ENCODE measurements around the gene FADS2. TPM values are rescaled to one million over a fixed set of nuclear protein-coding genes. Genes with fewer than 3 reads are reported as not detected.

The FADS2 gene
- total RNA-seq, 4 donors from 2014 or later = 17.6 to 40.0 (median 33.4) TPM

DNA sequence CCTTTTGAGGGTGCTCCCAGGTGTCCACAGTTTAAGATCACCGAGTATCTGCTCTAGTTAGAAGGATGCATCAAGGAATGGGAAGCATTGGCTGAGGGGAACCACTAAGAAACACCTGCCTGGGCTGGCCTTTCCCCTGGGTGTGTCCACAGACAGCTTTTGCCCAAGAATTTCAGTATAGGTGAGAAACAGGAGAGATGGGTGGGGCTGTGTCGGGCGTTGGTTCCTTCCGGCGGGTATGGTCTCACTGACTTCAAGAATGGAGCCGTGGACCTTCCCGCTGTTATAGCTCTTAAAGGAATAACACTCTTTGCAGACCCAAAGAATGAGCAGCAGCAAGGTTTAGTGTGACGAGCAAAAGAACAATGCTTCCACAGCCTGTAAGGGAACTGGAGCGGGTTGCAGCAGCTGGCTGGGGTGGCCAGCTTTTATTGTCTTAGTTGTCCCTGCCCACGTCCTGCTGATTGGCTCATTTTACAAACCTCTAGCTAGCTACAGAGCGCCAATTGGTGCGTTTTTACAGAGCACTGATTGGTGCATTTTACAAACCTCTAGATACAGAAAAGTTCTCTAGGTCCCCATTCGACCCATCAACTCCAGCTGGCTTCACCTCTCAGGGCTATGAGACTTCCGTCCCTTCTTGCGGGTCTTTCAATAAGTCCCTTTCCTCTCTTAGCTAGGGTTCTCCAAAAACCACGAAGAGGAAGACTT lies 13.7 kb upstream of the FADS2 start:
- Histone ChIP-seq H3K4me3 (peak overlapping the region; percentile 59 to 88), H3K27me3 (no peaks in the 10 kb centered on the region), H3K27ac (peak overlapping the region; percentile 91 to 98 (median 92)), H3K36me3 (peaks cover 0 to 40% of the 10 kb centered on the region in 2 donors), H3K9me3 (no peaks in the 10 kb centered on the region), H3K4me1 (peaks cover 0 to 31% (median 2%) of the 10 kb centered on the region in 3 donors)
- TF ChIP-seq POLR2A (IDR thresholded peaks at IDR 0.05) (no peak), POLR2AphosphoS5 (IDR thresholded peaks at IDR 0.05) (no peak), EP300 (IDR thresholded peaks at IDR 0.05) (no peak)
- TF ChIP-seq, protein P1, sequence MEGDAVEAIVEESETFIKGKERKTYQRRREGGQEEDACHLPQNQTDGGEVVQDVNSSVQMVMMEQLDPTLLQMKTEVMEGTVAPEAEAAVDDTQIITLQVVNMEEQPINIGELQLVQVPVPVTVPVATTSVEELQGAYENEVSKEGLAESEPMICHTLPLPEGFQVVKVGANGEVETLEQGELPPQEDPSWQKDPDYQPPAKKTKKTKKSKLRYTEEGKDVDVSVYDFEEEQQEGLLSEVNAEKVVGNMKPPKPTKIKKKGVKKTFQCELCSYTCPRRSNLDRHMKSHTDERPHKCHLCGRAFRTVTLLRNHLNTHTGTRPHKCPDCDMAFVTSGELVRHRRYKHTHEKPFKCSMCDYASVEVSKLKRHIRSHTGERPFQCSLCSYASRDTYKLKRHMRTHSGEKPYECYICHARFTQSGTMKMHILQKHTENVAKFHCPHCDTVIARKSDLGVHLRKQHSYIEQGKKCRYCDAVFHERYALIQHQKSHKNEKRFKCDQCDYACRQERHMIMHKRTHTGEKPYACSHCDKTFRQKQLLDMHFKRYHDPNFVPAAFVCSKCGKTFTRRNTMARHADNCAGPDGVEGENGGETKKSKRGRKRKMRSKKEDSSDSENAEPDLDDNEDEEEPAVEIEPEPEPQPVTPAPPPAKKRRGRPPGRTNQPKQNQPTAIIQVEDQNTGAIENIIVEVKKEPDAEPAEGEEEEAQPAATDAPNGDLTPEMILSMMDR (IDR thresholded peaks at IDR 0.05) = no peak
- ATAC-seq = no peak
- 58 to 68% methylated on average over 13 to 15 of the region's 16 CpGs for WGBS, 2 donors (ENCODE audit: low coverage in 1 of 2)

DNA sequence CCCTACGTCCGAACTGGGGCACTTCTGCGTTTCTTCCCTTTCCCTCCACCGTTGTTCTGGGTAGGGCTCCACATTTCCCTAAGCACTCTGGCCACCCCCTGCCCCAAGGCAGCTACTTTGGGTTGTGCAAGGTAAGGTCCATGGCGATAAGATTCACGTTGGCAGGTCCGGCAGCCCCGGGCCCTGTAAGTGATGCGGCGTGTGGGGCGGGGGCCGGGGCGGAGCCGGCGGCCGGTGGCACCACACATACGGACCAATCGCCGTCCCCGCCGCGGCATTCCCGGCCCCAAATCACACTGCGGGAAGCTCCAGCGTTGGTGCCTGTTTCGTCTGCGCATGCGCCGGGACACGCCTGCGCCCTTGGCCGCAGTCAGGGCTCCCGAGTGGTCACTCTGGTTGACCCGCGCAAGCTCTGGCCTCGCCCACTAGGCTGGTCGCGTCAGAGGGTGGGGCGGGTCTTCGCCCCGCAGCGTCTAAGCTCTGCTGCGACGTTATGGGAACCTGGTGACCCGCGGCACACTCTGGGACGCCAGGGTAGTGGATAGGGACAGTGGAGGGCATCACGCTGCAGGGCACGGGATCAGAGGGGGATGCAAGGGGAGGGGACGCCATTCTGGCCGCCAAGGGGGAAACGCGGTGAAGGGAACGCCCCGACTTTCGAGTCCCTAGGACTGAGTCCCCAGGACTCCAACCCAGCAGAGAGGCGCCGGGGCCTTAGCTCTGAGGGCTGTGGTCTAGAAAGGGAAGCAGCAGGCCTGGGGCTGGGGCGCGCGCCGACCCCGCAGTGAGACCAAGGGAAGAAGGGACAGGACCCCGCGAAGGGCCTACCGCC lies 12.9 kb upstream of the FADS2 start:
- TF ChIP-seq POLR2AphosphoS5 (IDR thresholded peaks at IDR 0.05) (peak; percentile 99), EP300 (IDR thresholded peaks at IDR 0.05) (no peak), POLR2A (IDR thresholded peaks at IDR 0.05) (peak; percentile 97 to 98)
- TF ChIP-seq, protein P1 (IDR thresholded peaks at IDR 0.05) = peak in 1 of 4 experiments; percentile 16
- H3K36me3 ChIP-seq = peaks cover 0 to 32% of the 10 kb centered on the region in 2 donors
- peak; percentile 93 for ATAC-seq
- H3K27ac ChIP-seq = peak overlapping the region; percentile 91 to 98 (median 92)
- no peaks in the 10 kb centered on the region for H3K9me3 ChIP-seq
- no peaks in the 10 kb centered on the region for H3K27me3 ChIP-seq
- 0% methylated on average over 3 to 6 of the region's 66 CpGs for WGBS, 2 donors (ENCODE audit: low coverage in 1 of 2)
- H3K4me1 ChIP-seq = peaks cover 0 to 31% (median 2%) of the 10 kb centered on the region in 3 donors
- peak overlapping the region; percentile 59 to 88 for H3K4me3 ChIP-seq

DNA sequence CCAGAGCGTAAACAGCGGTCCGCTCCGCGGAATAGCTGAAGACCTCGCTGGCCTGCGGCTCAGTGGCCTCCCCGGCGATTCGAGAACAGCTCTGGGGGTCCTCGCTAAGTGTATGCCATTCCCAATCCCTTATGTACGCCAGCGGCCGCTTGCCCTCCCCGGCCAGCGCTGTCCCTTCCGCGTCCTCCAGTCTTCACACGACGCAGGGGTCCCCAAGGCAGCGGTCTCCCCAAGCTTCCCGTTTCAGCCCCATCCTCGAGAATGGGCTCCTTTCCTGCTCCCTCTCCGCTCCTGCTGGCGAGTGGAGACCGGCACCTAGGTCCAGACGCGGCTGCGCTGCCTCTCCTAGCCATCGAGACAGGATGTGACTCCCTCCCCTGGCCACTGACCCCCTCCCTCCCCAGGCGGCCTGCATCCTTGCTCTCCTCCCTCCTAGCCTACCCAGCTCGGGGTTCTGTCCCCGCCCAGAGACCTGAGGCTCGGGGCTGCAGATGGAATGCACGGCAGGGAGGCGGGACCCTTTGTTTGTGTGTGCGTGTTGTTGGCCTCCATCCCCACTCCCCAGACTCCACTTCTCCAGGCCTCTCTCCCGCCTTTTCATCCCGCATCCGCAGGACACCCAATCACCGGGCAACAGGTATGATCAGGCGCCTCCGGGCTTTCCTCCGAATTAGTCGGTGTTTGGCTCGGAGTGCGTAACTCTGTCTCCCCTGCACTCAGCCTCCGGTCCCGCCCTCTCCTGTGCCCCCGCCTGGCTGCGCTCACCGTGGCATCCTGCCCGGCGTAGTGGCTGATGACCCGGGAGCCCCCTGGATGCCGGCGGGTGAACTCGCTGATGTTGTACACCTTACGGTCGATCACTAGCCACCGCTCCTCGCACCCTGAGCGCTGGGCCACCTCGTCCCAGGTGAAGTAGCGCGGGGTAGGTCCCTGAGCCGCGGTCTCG lies 12.0 kb upstream of the FADS2 start:
- TF ChIP-seq POLR2A (IDR thresholded peaks at IDR 0.05) = peak in 1 of 2 donors; percentile 45
- TF ChIP-seq, protein P1 (IDR thresholded peaks at IDR 0.05) = peak in 1 of 4 experiments; percentile 31
- TF ChIP-seq POLR2AphosphoS5 (IDR thresholded peaks at IDR 0.05) = no peak
- 0 to 3% methylated on average over 9 to 18 of the region's 69 CpGs for WGBS, 2 donors (ENCODE audit: low coverage in 1 of 2)
- H3K9me3 ChIP-seq = no peaks in the 10 kb centered on the region
- H3K27me3 ChIP-seq = no peaks in the 10 kb centered on the region
- H3K4me3 ChIP-seq = peak overlapping the region; percentile 59 to 88
- peak; percentile 11 for ATAC-seq
- peaks cover 0 to 23% of the 10 kb centered on the region in 2 donors for H3K36me3 ChIP-seq
- H3K4me1 ChIP-seq = peaks cover 0 to 31% (median 2%) of the 10 kb centered on the region in 3 donors
- H3K27ac ChIP-seq = peak overlapping the region; percentile 91 to 98 (median 92)

DNA sequence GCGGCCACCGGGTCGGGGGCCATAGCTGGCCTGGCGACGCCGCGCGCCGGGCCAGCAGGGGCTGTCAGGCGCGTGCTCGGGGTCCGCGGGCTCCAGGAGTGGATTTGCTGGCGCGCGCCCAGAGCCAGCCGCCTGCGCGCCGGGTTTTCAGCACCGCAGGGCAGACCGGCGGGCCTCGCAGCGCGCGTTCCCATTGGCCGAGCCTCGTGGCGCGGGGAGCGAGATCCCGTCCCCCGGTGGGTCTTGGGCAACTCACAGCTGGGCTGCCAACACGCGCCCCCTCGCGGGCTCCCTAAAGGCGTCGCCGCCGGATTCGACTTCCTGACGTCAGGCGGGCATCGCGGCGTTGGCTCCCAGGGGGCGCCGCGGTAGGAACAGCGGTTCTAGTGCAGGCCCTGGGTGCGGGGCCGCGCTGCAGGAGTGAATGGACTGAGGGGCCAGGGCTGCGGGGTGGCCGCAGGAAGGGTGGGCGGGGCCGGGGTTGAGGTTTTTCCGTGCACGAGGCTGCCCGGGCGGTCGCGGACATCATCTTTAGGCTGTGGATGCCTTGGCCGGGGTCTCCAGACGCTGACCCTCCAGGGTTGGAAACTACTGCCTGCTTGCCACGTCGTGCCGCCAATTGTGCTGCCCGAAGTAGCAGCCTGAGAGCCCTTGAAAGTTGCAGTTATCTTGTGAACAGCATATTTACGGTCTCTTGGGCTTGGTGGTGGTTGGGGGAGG lies 11.2 kb upstream of the FADS2 start, which contains the start of gene FADS1:
Gene FADS1, minus strand, starts transcription at position 268 of the 720 bp plus-strand sequence. Its CDS starts 74 bp downstream, at position 194.
- TF ChIP-seq EP300 (IDR thresholded peaks at IDR 0.05) (no peak), POLR2A (IDR thresholded peaks at IDR 0.05) (peak; percentile 53 to 64), POLR2AphosphoS5 (IDR thresholded peaks at IDR 0.05) (peak; percentile 81)
- TF ChIP-seq, protein P1 (IDR thresholded peaks at IDR 0.05) = peak in 3 of 4 experiments; percentile 62 to 74 (median 66)
- whole genome bisulfite sequencing, 2 donors (ENCODE audit: low coverage in 1 of 2) = 3 to 5% methylated on average over 2 to 5 of the region's 73 CpGs

More for the DNA sequence above, 11.2 kb upstream of the FADS2 start, which contains the start of gene FADS1:
- Histone ChIP-seq H3K9me3 (no peaks in the 10 kb centered on the region), H3K36me3 (peaks cover 0 to 15% of the 10 kb centered on the region in 2 donors), H3K4me1 (peaks cover 0 to 31% (median 2%) of the 10 kb centered on the region in 3 donors), H3K27me3 (no peaks in the 10 kb centered on the region), H3K4me3 (peak within 1 kb of the TSS; percentile 59 to 88), H3K27ac (peak within 1 kb of the TSS; percentile 91 to 98 (median 92))
- peak; percentile 72 for ATAC-seq
